Esophagus squamous epithelium (tissue), 4 donors: ENCODE results near the gene TRIM32.

Experiments
- CTCF ChIP-seq, 6 experiments: fragments of 450-650 bp in 4 of 6; fragments of 200-600 bp in 2 of 6; sonication (generic) in 2 of 6; IDR thresholded peaks; one replicate each; pipeline ENCODE4 v1.5.1; 2016 to 2019; ENCODE audit warnings: antibody characterized with exemption in 6 of 6, mild to moderate bottlenecking in 4 of 6, moderate library complexity in 4 of 6
- POLR2A ChIP-seq, 4 donors: fragments of 450-650 bp; IDR thresholded peaks; one replicate each; pipeline ENCODE4 v1.6.1; 2017; ENCODE audit warnings: antibody characterized with exemption in 4 of 4, mild to moderate bottlenecking in 4 of 4, moderate library complexity in 3 of 4

DNA sequence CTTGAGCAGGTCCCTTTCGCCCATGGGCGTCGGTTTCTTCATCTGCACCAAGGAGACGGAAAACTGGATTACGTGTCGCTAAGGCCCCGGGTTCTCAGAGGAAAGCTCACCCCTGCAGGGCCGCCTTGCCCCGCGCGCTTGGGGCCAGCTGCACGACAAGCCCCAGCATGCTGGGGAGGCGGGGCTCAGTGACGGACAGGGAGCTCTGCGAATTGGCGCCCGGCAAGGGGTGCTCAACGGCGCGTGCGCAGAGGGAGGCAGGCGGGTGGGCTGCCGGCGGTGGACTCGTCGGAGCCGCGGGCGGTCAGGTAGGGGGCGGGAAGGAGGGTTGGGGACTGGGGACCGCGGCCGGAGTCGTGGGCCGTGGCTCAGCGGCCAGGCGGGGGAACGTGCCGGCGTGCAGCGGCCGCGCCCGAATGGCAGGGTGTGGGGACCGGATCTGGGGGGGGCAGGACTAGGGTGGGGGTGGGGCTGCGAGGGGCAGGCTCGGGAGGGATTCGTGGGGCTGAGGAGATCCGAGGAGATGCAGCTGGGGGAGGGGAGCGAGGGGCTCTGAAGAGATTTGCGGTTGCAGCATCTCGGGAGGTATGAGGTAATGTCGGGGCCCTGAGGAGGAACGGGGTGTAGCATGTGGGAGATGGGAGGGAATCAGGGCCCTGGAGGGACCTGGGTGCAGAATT, at the start of gene TRIM32:
- TF ChIP-seq CTCF (IDR thresholded peaks at IDR 0.05) (no peak), POLR2A (IDR thresholded peaks at IDR 0.05) (peak in 1 of 4 donors; percentile 48)
